Inflammatory macrophage (primary cell): ENCODE data around the gene FOSL2.

Source experiments
- DNase-seq, 2 donors: peaks; one replicate each; pipeline ENCODE4 v3.0.0-alpha.2; 2020 to 2022

Gene FOSL2

DNA sequence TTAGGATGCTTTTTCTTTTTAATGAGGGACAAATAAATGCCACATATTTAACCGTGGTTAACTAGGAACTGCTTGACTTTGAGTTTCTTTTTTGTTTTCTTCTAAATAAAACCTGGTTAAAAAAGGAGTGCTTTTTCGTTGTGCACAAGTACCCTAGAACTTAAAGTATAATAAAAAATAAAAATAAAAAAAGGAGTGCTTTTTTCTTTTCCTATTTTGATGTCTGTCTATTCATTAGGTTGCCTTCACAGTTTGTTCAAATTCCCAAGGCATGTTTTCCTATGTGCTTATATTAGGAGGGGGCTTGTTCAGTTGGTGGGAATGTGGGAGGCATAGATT, 4.4 kb downstream of the FOSL2 start:
- DNase-seq = no peak

DNA sequence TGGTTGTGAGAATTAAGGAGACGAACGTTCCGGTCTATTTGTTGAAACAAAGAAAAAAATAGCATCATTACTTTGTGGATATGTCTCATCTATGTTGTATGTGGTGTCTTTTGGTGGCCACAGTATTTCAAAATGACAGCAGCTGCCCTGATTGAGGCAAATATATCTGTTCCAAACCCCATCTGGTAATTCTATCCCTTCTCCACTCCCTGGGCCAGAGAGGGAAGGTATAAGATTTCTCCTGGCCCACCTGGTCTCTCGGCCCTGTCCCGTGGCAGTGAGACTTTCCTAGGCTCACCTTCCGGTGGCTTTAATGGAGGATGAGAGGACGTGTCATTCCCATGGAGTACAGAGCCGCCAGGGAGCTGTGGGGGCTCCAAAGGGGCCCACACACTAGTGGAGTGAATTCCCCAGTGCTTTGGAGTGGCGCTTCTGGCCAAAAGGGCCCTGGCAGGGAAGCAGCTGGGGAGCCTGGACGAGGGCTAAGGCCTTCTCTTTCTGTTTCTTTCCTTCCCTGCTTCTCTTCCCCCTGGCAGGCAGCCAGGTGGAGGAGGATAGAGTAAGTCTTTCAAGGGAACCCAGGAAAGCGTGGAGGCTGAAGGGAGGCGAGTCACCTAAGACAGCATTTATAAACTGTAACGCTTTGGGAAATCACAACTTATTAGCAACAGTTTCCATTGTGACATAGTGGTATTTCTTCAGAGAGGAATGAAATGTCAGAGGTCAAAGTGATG, 5.6 kb downstream of the FOSL2 start:
- peak; percentile 34 to 58 for DNase-seq

DNA sequence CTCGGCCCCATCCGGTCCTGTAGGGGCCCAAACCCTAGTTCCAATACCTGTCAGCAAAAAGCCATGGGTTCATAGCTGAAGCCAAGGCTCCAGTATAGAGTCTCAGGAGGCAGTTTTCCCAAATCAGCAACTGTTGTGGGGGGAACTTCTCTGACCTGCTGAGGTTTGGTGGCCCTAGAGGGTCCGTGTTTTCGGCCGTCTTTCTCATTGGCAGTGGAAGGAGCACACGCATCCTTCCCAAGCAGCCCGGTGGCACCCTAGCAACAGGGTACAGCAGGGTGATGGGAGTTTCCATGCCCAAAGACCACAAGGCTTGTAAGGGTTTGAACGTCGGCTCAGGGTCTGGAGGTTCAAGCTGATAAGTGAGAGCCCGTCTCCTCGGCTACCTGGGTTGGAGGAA, 6.6 kb downstream of the FOSL2 start:
- DNase-seq = no peak

DNA sequence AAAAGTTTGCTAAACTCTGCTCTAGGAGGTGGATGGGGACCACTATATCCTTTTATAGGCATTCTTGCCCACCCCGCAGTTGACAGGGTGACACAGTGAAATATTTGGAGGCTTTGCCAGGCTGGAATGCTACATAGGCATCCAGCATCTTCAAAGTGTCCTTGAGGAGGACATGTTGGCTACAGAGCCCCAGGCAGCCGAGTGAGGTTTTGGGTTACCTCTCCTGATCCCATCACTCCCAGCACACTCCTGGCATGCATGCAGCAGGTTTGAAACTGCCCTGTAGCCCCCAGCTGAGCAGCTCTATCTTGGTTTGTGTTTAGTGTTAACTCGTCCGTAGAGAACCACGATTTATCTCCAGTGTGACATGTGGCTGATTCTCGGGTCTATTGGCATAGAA, 7.3 kb downstream of the FOSL2 start:
- no peak for DNase-seq

DNA sequence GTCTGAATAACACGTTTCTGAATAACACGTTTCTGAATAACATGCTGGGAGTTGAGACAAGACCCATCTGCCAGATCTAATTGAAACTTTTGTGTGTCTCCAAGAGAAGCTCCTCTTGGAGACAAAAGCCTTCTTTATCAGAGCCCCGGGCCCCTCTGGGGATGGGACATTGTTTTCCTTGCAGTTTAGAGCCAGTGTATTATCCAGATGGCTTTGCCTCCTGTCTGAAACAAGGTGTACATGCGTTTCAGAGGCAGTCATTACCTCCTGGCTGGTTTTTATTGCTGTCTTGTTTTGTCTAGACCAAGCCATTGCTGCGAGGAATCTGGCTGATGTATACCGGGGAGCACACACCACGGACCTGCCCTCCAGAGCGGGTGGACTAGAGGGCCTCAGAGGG, 7.8 kb downstream of the FOSL2 start:
- DNase-seq = no peak

DNA sequence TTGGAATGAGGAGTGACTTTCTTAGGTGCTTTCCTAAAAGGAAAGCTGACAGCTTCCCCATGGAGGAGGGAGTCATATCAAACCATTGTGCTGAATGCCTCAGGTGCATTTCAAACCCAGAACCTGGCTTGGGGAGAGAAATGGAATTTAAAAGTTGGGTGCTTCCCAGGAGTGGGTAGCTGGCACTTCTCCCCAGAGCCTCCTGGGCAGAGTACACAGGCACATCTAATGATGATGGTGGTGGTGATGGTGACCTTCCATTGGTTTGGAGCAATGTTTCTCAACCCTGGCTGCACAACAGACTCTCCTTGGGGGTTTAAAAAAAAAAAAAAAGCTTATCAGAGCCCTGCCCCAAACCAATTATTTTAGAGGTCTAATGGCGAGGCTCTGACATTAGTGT, 8.3 kb downstream of the FOSL2 start:
- no peak for DNase-seq

DNA sequence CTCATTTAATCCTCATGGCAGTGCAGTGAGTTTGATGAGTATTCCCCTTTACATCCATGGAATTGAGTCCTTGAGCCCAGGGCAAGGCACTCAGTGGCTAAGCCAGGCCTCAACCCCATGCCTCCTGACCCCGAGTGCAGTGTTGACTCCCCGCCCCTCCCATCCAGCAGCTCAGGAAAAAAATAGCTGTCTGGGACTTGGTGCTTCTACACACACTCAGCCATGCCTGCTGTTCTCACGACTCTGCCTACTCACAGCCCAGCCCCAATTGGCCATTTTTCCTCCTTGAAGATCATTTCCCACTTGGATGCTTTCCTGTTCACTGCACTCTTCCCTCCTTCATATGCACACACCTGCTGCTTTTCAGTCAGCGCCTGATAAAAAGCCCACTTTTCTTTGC, 8.8 kb downstream of the FOSL2 start:
- DNase-seq = no peak

DNA sequence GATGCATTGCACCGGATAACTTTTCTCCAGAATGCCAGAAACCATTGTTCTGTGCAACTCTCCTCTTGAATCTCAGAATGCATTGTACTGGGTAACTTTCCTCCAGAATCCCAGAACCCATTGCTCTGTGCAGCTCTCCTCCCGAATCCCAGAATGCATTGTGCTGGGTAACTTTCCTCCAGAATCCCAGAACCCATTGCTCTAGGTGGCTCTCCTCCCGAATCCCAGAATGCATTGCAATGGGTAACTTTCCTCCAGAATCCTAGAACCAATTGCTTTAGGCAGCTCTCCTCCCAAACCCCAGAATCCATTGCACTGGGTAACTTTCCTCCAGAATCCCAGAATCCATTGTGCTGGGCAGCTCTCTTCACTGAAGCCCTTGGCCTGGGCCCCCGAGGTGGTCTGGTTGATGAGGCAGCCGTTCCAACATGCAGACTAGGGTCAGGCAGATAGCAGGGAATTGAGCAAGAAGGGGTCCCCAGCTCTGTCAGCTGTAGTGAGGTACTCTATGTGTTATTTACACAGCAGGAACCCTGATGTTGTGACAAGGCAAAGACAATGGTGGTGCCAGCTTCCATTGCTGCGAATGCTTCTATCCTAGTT, 9.4 kb downstream of the FOSL2 start:
- no peak for DNase-seq

DNA sequence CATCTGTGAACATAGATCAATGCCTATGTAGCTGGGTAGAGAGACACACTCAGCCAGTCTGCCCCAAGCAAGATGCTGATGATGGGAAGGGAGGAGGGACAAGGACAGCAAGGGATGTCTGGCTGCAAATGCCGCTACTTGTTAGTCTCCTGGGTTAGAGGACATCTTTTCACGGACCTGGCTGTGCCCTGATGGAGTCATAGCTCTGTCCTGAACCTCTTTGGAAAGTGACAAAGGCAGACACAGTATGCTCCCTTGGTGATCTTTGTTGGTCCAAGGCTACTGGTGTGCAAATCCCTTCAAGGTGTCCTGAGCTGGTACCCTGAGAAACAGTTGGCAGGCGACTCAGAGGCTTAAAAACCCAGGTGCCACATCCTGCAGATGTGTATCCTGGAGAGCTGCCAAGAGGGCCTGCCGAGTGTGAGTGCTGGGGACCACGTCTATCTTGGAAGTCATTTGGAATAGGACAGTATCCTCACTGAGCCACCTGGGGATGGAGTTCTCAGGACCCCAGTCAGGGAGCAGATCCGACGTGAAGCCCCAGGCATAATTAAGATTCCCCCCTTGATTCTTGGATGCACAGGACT, 10.8 kb downstream of the FOSL2 start:
- DNase-seq = no peak

DNA sequence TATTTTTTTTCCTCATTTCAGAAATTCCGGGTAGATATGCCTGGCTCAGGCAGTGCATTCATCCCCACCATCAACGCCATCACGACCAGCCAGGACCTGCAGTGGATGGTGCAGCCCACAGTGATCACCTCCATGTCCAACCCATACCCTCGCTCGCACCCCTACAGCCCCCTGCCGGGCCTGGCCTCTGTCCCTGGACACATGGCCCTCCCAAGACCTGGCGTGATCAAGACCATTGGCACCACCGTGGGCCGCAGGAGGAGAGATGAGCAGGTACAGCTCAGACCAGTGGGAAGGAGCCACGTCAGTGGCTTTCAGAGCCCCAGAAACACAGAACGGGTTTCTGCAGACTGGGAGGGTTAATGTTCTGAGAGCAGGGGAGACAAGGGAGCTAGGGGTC, 11.4 kb downstream of the FOSL2 start:
- DNase-seq = no peak

DNA sequence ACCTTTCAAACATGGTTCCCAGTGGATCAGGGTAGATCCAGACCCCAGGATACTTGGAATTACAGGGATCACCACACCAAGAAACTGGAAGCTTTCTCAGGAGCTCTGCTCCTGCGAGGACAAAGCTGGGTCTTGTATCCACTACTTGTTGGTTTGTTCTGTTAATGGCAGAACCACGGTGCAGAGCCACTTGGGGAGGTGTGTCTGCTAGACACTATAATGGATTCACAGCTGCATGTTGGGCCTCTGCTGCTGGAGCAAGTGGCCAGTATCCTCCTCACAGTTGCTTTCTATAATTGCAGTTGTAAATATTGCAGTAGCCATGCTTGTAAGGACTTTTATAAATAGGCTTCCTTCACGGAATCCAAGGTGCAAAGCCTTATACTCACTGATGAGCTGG, 12.9 kb downstream of the FOSL2 start:
- DNase-seq = no peak

DNA sequence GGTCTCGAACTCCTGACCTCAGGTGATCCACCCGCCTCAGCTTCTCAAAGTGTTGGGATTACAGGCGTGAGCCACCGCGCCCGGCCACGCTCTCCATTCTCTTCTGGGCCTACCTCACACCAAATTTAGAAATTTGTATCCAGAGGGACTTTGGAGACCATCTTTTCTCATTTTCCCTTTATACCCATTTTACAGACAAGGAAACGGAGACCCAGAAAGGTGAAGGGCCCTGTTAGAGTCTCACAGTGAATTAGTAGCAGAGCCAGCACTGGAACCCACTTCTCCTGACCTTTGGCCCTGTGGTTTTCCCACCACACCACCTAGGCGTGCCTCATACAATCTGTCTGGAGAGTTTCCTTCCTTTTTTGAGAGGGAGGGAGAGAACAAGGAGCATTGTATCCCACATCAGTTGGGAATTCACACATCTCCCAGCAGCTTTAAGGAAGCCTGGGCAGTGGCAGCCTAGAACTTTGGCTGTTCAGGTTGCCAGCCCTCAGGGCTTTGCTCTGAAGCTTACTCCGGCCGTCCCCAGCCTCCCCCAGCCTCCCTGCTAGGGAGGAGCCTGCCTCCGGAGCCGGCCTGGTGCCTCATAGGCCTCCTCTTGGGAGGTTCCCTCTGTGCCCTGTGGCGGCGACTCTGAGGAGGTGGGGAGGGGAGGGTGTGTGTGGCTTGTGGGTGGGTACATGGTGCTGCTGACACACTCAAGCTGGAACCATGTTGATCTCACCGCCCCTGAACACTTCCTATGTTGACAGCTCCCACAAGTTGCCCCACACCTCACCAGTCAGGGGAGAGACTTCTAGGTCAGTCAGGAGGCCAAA, 13.8 kb downstream of the FOSL2 start:
- DNase-seq = peak; percentile 94 to 97

DNA sequence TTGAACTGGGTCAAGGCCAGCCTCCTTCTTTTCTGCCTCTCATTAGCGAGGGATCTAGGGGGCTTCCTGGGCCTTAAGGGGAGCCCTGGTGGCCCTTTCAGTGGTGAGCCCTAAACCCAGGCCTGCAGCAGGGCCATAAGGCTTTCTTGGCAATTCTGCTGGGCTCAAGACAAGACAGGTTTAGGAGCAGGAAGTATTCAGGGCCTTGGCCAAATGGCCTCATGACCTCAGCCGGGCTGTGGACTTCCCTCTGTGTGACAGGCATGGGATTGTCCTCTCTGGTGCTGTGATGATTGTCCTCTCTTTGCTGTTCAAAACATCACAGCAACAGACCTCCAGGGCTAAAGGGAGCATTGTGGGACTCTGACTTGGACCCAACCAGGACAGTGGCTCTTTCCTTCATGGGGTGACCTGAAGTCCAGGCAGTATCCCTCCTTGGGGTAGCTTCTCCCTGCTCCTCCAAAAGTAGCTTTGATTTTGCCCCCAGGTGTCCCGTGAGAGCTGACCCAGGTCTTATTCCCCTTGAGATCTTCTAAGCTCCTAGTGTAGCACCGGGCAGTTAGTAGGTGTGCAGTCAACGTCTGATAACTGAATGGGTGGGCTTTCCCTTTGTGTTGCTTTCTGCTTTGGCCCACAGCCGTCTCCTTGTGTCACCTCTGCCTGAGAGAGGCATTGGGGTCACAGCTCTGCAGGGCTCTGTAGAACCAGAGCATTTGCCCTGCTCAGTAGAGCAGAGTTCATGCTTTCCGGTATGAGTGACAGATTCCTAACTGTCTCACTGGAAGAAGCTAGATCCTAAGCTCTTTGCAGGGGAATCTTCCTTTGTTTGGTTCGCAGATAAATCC, 14.7 kb downstream of the FOSL2 start:
- DNase-seq = peak; percentile 75 to 88

DNA sequence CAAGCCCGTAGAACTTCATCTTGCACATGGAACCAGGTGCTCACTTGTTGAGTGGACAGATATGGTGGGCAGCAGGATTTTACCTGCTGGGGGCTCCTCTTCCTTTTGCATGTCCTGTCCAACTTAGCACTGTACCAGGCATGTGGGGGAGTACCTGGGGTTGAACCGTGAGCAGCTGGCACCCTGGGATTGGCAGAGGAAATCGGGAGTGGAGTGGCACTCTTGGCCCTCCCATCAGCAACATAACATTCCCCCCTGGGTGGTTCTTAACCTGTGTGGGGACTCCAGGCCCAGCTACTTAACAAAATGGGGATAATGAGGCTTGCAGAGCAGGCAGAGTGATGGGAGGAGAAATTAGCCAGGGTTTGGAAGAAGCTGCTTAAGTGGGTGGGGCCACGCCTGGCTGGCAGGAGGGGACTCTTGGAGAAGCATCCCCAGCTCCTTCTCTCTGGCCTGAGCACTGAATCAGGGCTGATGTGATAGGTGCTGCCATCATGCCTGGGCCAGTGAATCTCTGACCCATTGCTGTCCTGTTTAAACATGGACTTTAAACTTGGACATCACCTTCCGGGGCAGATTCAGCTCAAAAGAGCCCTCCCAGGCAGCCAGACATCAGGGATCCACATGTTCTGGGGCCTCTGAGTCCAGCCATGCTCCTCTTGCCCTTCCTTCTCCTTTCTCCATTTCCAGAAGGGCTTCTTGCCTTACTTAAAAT, 15.5 kb downstream of the FOSL2 start:
- no peak for DNase-seq

DNA sequence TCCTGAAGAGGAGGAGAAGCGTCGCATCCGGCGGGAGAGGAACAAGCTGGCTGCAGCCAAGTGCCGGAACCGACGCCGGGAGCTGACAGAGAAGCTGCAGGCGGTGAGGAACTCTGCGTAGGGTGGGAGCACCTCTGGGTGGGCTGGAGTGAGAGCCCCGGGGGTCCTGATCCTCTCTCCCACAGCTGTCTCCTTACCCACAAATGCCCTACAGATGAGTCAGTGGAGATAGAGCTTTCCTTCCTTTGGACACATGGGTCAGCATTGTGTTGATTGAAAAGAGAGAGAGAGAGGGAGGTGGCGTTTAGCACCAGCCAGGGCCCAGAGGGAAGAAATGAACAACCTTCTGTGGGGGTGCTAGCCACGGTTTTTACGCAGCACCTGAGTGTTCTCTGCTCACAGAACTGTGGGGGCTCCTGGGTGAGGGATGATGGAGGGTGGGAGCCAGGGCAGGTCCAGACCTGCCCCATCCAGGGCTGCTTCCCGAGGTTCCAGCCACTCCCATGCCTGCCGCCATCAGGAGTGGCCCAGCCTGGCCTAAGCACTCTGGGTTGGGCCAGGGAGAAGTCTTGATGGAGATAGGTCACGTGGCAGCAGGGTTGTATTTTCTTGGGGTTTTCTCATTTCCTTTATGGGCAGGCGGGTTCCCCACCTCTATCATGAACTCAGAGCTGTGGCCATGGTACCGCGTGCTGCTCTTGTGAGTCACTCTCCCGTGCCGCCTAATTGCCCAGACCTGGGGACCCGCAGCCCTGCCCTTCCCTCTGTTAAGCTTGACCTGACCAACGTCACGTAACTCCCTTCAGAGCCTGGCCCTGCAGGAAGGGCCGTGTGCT, 16.3 kb downstream of the FOSL2 start:
- peak; percentile 80 to 84 for DNase-seq

DNA sequence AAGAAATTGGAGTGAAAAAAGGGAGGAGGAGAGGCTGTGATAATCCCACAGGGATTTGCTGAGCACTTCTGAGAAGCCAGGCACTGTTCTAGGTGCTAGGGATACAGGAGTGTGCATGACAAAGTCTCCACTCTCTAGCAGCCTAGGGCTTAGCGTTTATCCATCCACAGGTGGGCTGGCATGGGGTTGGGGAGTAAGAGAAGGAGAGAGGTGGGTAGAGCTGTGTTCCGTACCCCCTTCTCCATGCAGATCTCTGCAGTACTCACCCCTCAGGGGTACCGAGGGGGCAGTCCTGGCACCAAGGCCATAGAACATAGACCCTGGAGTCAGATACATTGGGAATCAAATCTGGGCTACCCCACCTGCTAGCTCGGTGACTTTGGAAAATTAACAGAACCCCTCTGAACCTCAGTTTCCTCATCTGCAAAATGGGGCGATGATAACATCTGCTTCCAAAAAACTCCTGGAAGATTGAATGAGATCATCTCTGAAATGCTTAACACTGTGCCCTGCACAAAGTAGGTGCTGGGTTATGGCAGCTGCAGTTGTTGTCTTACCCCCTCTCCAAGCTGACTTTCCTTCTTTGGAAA, 18.6 kb downstream of the FOSL2 start:
- no peak for DNase-seq

DNA sequence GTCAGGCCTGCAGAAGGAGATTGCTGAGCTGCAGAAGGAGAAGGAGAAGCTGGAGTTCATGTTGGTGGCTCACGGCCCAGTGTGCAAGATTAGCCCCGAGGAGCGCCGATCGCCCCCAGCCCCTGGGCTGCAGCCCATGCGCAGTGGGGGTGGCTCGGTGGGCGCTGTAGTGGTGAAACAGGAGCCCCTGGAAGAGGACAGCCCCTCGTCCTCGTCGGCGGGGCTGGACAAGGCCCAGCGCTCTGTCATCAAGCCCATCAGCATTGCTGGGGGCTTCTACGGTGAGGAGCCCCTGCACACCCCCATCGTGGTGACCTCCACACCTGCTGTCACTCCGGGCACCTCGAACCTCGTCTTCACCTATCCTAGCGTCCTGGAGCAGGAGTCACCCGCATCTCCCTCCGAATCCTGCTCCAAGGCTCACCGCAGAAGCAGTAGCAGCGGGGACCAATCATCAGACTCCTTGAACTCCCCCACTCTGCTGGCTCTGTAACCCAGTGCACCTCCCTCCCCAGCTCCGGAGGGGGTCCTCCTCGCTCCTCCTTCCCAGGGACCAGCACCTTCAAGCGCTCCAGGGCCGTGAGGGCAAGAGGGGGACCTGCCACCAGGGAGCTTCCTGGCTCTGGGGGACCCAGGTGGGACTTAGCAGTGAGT, 19.4 kb downstream of the FOSL2 start:
- no peak for DNase-seq

DNA sequence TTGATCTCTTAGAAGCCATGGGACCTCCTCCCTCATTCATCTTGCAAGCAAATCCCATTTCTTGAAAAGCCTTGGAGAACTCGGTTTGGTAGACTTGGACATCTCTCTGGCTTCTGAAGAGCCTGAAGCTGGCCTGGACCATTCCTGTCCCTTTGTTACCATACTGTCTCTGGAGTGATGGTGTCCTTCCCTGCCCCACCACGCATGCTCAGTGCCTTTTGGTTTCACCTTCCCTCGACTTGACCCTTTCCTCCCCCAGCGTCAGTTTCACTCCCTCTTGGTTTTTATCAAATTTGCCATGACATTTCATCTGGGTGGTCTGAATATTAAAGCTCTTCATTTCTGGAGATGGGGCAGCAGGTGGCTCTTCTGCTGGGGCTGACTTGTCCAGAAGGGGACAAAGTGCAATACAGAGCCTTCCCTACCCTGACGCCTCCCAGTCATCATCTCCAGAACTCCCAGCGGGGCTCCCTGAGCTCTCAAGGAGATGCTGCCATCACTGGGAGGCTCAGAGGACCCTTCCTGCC, 20.0 kb downstream of the FOSL2 start:
- no peak for DNase-seq

DNA sequence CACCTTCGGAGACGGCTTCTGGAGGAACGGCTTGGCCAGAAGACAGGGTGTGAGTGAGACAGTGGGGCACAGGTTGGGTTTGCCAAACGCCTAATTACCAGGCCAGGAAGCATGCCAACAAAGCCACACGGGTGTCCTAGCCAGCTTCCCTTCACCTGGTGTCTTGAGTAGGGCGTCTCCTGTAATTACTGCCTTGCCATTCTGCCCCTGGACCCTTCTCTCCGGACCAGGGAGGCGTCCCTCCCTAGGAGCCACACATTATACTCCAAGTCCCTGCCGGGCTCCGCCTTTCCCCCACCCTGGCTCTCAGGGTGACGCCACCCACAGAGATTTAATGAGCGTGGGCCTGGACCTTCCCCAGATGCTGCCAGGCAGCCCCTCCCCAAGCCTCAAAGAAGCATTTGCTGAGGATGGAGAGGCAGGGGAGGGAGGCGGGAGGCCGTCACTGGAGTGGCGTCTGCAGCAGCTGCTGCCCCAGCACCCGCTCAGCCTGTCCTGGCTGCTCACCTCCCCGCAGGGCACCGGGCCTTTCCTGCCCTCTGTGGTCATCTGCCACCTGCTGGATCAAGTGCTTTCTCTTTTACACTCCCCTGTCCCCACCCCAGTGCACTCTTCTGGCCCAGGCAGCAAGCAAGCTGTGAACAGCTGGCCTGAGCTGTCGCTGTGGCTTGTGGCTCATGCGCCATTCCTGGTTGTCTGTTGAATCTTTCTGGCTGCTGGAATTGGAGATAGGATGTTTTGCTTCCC, 20.7 kb downstream of the FOSL2 start:
- DNase-seq = no peak
